OCI-LY7 (cell line): ENCODE results near the gene HLX. TPM values are rescaled to one million over a fixed set of nuclear protein-coding genes. Genes with fewer than 3 reads are reported as not detected.

Source experiments
- BruUV-seq: library from RNA; stranded (reverse); fragments of 400-500 nt; replicated peaks from 2 replicates; lab custom pipeline; 2021; lab: Mats Ljungman, UMichigan
- CTCF ChIA-PET: fragments of 300-600 bp; sonication (Branson Sonifier 250); formaldehyde crosslinking; loops from one replicate; lab custom pipeline; 2022; ENCODE audit warnings: antibody characterized with exemption; ENCODE audit not compliant: unreplicated experiment; lab: Charles Lee
- POLR2A ChIA-PET: fragments of 300-600 bp; sonication (Branson Sonifier 250); formaldehyde crosslinking; loops from one replicate; lab custom pipeline; 2022; ENCODE audit warnings: antibody characterized with exemption; lab: Charles Lee
- DNase-seq: peaks from one replicate; pipeline ENCODE4 v3.0.0-alpha.2; 2015; ENCODE audit warnings: low spot score
- H2AFZ ChIP-seq: fragments of 200-600 bp; sonication (generic), shearing (Covaris generic); 2 replicates; pipeline ENCODE4 v1.6.1; 2014; ENCODE audit warnings: mild to moderate bottlenecking, antibody characterized with exemption, low read length, moderate library complexity
- H3K27ac ChIP-seq: fragments of 200-600 bp; sonication (generic); 2 replicates; pipeline ENCODE4 v1.5.1; 2014; ENCODE audit warnings: mixed run types, low read depth, mild to moderate bottlenecking, moderate library complexity, low read length, inconsistent platforms; ENCODE audit not compliant: poor library complexity, severe bottlenecking
- H3K36me3 ChIP-seq: fragments of 200-600 bp; sonication (generic); 2 replicates; pipeline ENCODE4 v1.6.1; 2014; ENCODE audit warnings: mild to moderate bottlenecking, antibody characterized with exemption, low read length, moderate library complexity, mixed read lengths; ENCODE audit not compliant: insufficient read depth
- H3K4me1 ChIP-seq: fragments of 200-600 bp; sonication (generic); 2 replicates; pipeline ENCODE4 v1.5.1; 2014; ENCODE audit warnings: mild to moderate bottlenecking, low read length; ENCODE audit not compliant: insufficient read depth, poor library complexity, severe bottlenecking
- H3K4me2 ChIP-seq: fragments of 200-600 bp; sonication (generic); 2 replicates; pipeline ENCODE4 v1.6.1; 2014; ENCODE audit warnings: mild to moderate bottlenecking, low read length
- H3K4me3 ChIP-seq: fragments of 200-600 bp; sonication (generic); 2 replicates; pipeline ENCODE4 v1.5.1; 2014; ENCODE audit warnings: mild to moderate bottlenecking, low read depth, low read length; ENCODE audit not compliant: poor library complexity, severe bottlenecking
- H3K79me2 ChIP-seq: fragments of 200-600 bp; sonication (generic); 2 replicates; pipeline ENCODE4 v1.6.1; 2016; ENCODE audit warnings: low read depth, mild to moderate bottlenecking, low read length, moderate library complexity, mixed read lengths; ENCODE audit not compliant: insufficient read depth
- H3K9me2 ChIP-seq: fragments of 200-600 bp; sonication (generic); 2 replicates; pipeline ENCODE4 v1.6.1; 2016; ENCODE audit warnings: mild to moderate bottlenecking, low read length, mixed read lengths; ENCODE audit not compliant: insufficient read depth
- H3K9me3 ChIP-seq: fragments of 200-600 bp; sonication (generic); 2 replicates; pipeline ENCODE4 v1.6.1; 2014; ENCODE audit warnings: mild to moderate bottlenecking, mixed run types, low read length, mixed read lengths
- H4K20me1 ChIP-seq: fragments of 200-600 bp; sonication (generic); 2 replicates; pipeline ENCODE4 v1.6.1; 2014; ENCODE audit warnings: mild to moderate bottlenecking, antibody characterized with exemption, low read length, moderate library complexity, mixed read lengths; ENCODE audit not compliant: insufficient read depth
- EZH2phosphoT487 ChIP-seq: fragments of 200-600 bp; sonication (generic); IDR thresholded peaks from 2 replicates; pipeline ENCODE4 v1.6.1; 2018; ENCODE audit warnings: low read depth, borderline replicate concordance, mild to moderate bottlenecking, mixed run types, antibody characterized with exemption, low read length, moderate library complexity, mixed read lengths
- intact Hi-C: fragments of 100-400 bp; cut with micrococcal nuclease; formaldehyde crosslinking; loops from one replicate; pipeline ENCODE4 v1.10.0; 2022; ENCODE audit not compliant: unreplicated experiment
- total RNA-seq, 2 experiments: library from RNA; depleted of rRNA in 1 of 2; stranded (reverse); fragments of >200 nt in 1 of 2; shearing (Covaris generic) in 1 of 2; gene quantifications; 2 replicates each; pipeline ENCODE4 v1.2.3, GENCODE V29; 2014 to 2022
- TF ChIP-seq, protein P1 (sequence below): fragments of 200-600 bp; sonication (generic); conservative IDR thresholded peaks from 2 replicates; pipeline ENCODE4 v1.5.1; 2014; ENCODE audit warnings: mild to moderate bottlenecking, antibody characterized with exemption, low read length, moderate library complexity, mixed read lengths

HLX gene
- total RNA-seq, 2 experiments from 2014 or later: not detected

DNA sequence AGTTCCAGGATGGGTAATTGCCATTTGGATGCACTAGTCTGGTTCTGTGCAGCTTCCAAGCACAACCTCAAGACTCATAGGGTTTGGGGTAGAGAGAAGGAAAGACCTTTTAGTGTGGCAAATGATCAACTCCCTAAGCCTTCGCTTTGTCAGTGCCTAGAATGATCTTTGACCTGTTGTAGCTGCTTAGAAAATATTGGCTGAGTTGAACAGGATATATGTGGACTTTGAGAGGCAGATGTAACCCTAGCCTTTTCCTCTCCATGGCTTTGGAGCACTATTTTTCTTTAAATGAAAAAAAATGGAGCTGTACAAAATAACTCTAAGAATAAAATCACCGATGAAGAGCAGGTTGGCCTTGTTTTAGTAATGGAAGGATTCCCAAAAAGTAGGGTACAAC is 41.7 kb downstream of the HLX start:
- no peak for DNase-seq
- no peaks in the 10 kb centered on the region for H3K4me1 ChIP-seq
- no peak overlapping the region for H3K27ac ChIP-seq
- intact Hi-C loops: no loop called here
- no peaks in the 10 kb centered on the region for H4K20me1 ChIP-seq
- CTCF ChIA-PET: no interaction called here
- no peak overlapping the region for H2AFZ ChIP-seq
- H3K36me3 ChIP-seq: no peaks in the 10 kb centered on the region
- no TSS peak for BruUV-seq
- TF ChIP-seq, protein P1, sequence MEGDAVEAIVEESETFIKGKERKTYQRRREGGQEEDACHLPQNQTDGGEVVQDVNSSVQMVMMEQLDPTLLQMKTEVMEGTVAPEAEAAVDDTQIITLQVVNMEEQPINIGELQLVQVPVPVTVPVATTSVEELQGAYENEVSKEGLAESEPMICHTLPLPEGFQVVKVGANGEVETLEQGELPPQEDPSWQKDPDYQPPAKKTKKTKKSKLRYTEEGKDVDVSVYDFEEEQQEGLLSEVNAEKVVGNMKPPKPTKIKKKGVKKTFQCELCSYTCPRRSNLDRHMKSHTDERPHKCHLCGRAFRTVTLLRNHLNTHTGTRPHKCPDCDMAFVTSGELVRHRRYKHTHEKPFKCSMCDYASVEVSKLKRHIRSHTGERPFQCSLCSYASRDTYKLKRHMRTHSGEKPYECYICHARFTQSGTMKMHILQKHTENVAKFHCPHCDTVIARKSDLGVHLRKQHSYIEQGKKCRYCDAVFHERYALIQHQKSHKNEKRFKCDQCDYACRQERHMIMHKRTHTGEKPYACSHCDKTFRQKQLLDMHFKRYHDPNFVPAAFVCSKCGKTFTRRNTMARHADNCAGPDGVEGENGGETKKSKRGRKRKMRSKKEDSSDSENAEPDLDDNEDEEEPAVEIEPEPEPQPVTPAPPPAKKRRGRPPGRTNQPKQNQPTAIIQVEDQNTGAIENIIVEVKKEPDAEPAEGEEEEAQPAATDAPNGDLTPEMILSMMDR: no peak
- TF ChIP-seq EZH2phosphoT487: no peak
- H3K9me2 ChIP-seq: no peaks in the 10 kb centered on the region
- H3K9me3 ChIP-seq: no peaks in the 10 kb centered on the region
- POLR2A ChIA-PET: no interaction called here
- no peak overlapping the region for H3K4me2 ChIP-seq
- no peaks in the 10 kb centered on the region for H3K79me2 ChIP-seq
- no peak overlapping the region for H3K4me3 ChIP-seq

DNA sequence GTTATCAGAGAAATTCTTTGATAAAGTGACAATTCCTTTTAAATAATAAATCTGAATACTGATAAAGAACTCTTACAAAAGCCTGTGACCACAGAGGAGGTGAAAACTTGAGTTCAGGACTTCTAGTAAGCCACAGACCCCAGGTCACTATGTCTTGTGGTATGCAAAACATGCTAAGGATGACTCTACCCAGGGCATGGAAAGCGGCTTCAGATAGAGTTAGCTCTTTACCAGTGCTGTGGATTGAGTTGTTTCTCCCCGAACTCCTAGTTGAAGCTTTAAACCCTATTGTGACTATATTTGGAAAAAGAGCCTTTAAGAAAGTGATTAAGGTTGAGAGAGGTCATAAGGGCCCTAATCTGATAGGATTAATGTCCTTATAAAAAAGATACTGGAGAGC is 42.3 kb downstream of the HLX start:
- intact Hi-C loops: no loop called here
- CTCF ChIA-PET: no interaction called here
- BruUV-seq: no TSS peak

DNA sequence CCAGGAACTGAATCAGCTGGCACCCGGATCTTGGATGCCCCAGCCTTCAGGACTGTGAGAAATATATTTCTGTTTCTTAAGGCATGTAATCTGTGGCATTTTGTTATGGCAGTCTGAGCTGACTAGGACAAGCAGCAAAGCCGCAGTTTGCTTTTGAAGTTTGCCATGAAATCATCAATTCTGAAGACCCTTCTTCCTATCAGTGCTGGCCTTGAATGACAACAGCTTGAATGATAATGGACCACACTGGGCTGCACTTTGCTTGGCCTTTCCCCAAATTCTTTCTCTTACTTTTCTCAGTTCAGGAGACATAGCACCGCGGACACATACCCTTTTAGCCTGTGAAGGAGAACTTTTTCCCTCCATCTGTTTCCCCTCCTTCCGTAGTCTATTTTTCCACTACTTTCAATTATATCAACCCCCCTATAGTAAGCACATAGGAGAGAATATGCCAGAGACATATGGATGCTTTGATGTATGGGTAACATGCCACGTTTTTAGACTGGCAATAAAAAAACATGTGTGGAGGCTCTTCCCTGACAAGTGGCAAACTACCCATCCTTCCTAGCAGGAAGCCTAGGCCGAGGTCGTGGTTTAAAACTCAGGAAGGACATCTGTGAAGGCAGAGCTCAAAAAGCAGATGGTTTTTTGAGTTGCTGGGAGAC is 42.9 kb downstream of the HLX start:
- no peak for DNase-seq
- CTCF ChIA-PET: no interaction called here
- intact Hi-C loops: no loop called here
- Histone ChIP-seq H3K36me3 (no peaks in the 10 kb centered on the region), H3K9me2 (no peaks in the 10 kb centered on the region), H4K20me1 (no peaks in the 10 kb centered on the region), H3K4me2 (no peak overlapping the region), H3K27ac (no peak overlapping the region), H3K9me3 (no peaks in the 10 kb centered on the region), H3K79me2 (no peaks in the 10 kb centered on the region), H2AFZ (no peak overlapping the region), H3K4me3 (no peak overlapping the region), H3K4me1 (no peaks in the 10 kb centered on the region)
- POLR2A ChIA-PET: interaction anchor here (0.6 kb wide), 1 partner anchor 489 kb away, joined by 3 read pairs; no protein-coding TSS in a partner anchor
- BruUV-seq: no TSS peak
- TF ChIP-seq EZH2phosphoT487: no peak
- TF ChIP-seq, protein P1: no peak

More for the DNA sequence above, 42.3 kb downstream of the HLX start:
- POLR2A ChIA-PET: no interaction called here
- Histone ChIP-seq H3K79me2 (no peaks in the 10 kb centered on the region), H3K9me2 (no peaks in the 10 kb centered on the region), H3K36me3 (no peaks in the 10 kb centered on the region), H3K4me2 (no peak overlapping the region), H4K20me1 (no peaks in the 10 kb centered on the region), H2AFZ (no peak overlapping the region), H3K4me1 (no peaks in the 10 kb centered on the region), H3K9me3 (no peaks in the 10 kb centered on the region), H3K27ac (no peak overlapping the region), H3K4me3 (no peak overlapping the region)
- DNase-seq: no peak
- no peak for TF ChIP-seq EZH2phosphoT487
- TF ChIP-seq, protein P1: no peak
